Activated CD4-positive, alpha-beta T cell treated with anti-CD3 and anti-CD28 coated beads for 1 hour (primary cell): Measurements from ENCODE around the gene ILK.

ENCODE experiments used
- DNase-seq: peaks from one replicate; pipeline ENCODE4 v3.0.0-alpha.2; 2020

ILK gene

GRCh38 chr11:6603287-6604080, at the start of gene ILK, which contains the start of gene RRP8:
Gene ILK (plus strand): TSS chr11:6603774. CDS start chr11:6604272, 498 bp downstream.
Gene RRP8 (minus strand): TSS chr11:6603616. CDS start chr11:6603502, 114 bp downstream.
- DNase-seq, result peak; percentile 78

- DNase-seq, result no peak
These were observed 48.5 kb upstream of the ILK start for GRCh38 chr11:6554828-6555706.

GRCh38 chr11:6556139-6556949, 47.2 kb upstream of the ILK start:
- DNase-seq, result no peak

- no peak for DNase-seq
These were observed 46.5 kb upstream of the ILK start for GRCh38 chr11:6557063-6557462.

- no peak for DNase-seq
These were observed 45.6 kb upstream of the ILK start for GRCh38 chr11:6557761-6558674.

GRCh38 chr11:6559369-6559768, 44.2 kb upstream of the ILK start:
- DNase-seq, result no peak

- no peak for DNase-seq
These were observed 42.3 kb upstream of the ILK start for GRCh38 chr11:6561288-6561687.

GRCh38 chr11:6563121-6563619, 40.4 kb upstream of the ILK start:
- no peak for DNase-seq

GRCh38 chr11:6563667-6564066, 39.9 kb upstream of the ILK start:
- no peak for DNase-seq

- no peak for DNase-seq
These were observed 38.2 kb upstream of the ILK start for GRCh38 chr11:6565325-6565724.

- no peak for DNase-seq
These were observed 37.4 kb upstream of the ILK start for GRCh38 chr11:6565988-6566703.

- DNase-seq, result no peak
These were observed 36.7 kb upstream of the ILK start for GRCh38 chr11:6566704-6567370.

GRCh38 chr11:6567371-6567745, 36.2 kb upstream of the ILK start:
- DNase-seq, result no peak

- DNase-seq, result no peak
These were observed 35.2 kb upstream of the ILK start for GRCh38 chr11:6568191-6568918.

GRCh38 chr11:6569706-6570105, 33.9 kb upstream of the ILK start:
- DNase-seq, result no peak

- no peak for DNase-seq
These were observed 32.7 kb upstream of the ILK start for GRCh38 chr11:6570691-6571427.

GRCh38 chr11:6571434-6572008, 32.1 kb upstream of the ILK start:
- no peak for DNase-seq

- DNase-seq, result no peak
These were observed 31.4 kb upstream of the ILK start for GRCh38 chr11:6572215-6572614.
